Hepatocyte (in vitro differentiated cells): ENCODE data around the gene FAM184A. TPM values are rescaled to one million over a fixed set of nuclear protein-coding genes. Genes with fewer than 3 reads are reported as not detected.

Source experiments
- DNase-seq: peaks from one replicate; pipeline ENCODE4 v3.0.0-alpha.2; 2016; ENCODE audit warnings: low spot score
- H2AFZ ChIP-seq: fragments of 200-600 bp; sonication (generic); 2 replicates; pipeline ENCODE4 v1.6.0; 2016; ENCODE audit warnings: antibody characterized with exemption, mild to moderate bottlenecking
- H3K27ac ChIP-seq: fragments of 200-600 bp; sonication (generic); 2 replicates; pipeline ENCODE4 v1.5.1; 2016; ENCODE audit warnings: mild to moderate bottlenecking
- H3K27me3 ChIP-seq: fragments of 200-600 bp; sonication (generic); 2 replicates; pipeline ENCODE4 v1.6.1; 2016
- H3K36me3 ChIP-seq: fragments of 200-600 bp; sonication (generic); replicated peaks from 2 replicates; pipeline ENCODE4 v1.5.1; 2016; ENCODE audit warnings: low read depth; ENCODE audit not compliant: insufficient read depth
- H3K4me1 ChIP-seq: fragments of 200-600 bp; sonication (generic); 2 replicates; pipeline ENCODE4 v1.5.1; 2016; ENCODE audit warnings: mild to moderate bottlenecking, moderate library complexity; ENCODE audit not compliant: insufficient read depth
- H3K4me2 ChIP-seq: fragments of 200-600 bp; sonication (generic); 2 replicates; pipeline ENCODE4 v1.6.0; 2016
- H3K4me3 ChIP-seq: fragments of 200-600 bp; sonication (generic); 2 replicates; pipeline ENCODE4 v1.5.1; 2016; ENCODE audit warnings: mild to moderate bottlenecking
- H3K79me2 ChIP-seq: fragments of 200-600 bp; sonication (generic); 2 replicates; pipeline ENCODE4 v1.6.0; 2017; ENCODE audit warnings: mild to moderate bottlenecking
- H3K9me2 ChIP-seq: fragments of 200-600 bp; sonication (generic); replicated peaks from 2 replicates; pipeline ENCODE4 v1.6.0; 2017; ENCODE audit warnings: mild to moderate bottlenecking; ENCODE audit not compliant: insufficient read depth
- H3K9me3 ChIP-seq: fragments of 200-600 bp; sonication (generic); 2 replicates; pipeline ENCODE4 v1.5.1; 2016; ENCODE audit warnings: low read depth, mild to moderate bottlenecking
- H4K20me1 ChIP-seq: fragments of 200-600 bp; sonication (generic); 2 replicates; pipeline ENCODE4 v1.6.0; 2016; ENCODE audit warnings: mild to moderate bottlenecking; ENCODE audit not compliant: insufficient read depth, poor library complexity, severe bottlenecking
- CTCF ChIP-seq: fragments of 200-600 bp; sonication (generic); IDR thresholded peaks from 2 replicates; pipeline ENCODE4 v1.5.1; 2016; ENCODE audit warnings: antibody characterized with exemption, mild to moderate bottlenecking; ENCODE audit not compliant: poor library complexity
- EZH2 ChIP-seq: fragments of 200-600 bp; sonication (generic); IDR thresholded peaks from 2 replicates; pipeline ENCODE4 v1.6.1; 2016; ENCODE audit warnings: antibody characterized with exemption, mild to moderate bottlenecking, borderline replicate concordance
- EZH2phosphoT487 ChIP-seq: fragments of 200-600 bp; sonication (generic); IDR thresholded peaks from one replicate; pipeline ENCODE4 v1.6.1; 2018; ENCODE audit warnings: antibody characterized with exemption, mild to moderate bottlenecking, low read depth, moderate library complexity; ENCODE audit not compliant: unreplicated experiment, severe bottlenecking
- WGBS: methylation state at CpG from one replicate; pipeline ENCODE4 v1.1.6; 2016; ENCODE audit warnings: low lambda C conversion rate; ENCODE audit errors: missing lambda C conversion rate; 5-methylcytosine and 5-hydroxymethylcytosine counted together
- polyA plus RNA-seq: library from polyadenylated mRNA; unstranded; fragments of >200 nt; fragmentation: Nextera tagmentation; extraction: Ambion mirVana; gene quantifications from 2 replicates; pipeline ENCODE4 v1.2.1, GENCODE V29; 2016
- total RNA-seq: library from RNA; depleted of rRNA; stranded (reverse); fragments of >200 nt; gene quantifications from 2 replicates; pipeline ENCODE4 v1.2.3, GENCODE V29; 2014

The FAM184A gene
- total and polyA plus RNA-seq, 2 experiments from 2014 or later, result 5.6 to 14.1 TPM

GRCh38 chr6:119040636-119041035, 37.8 kb downstream of the FAM184A start:
- H3K27ac ChIP-seq, result no peak overlapping the region
- H3K9me3 ChIP-seq, result no peaks in the 10 kb centered on the region
- H2AFZ ChIP-seq, result no peak overlapping the region
- H3K9me2 ChIP-seq, result no peaks in the 10 kb centered on the region
- no peaks in the 10 kb centered on the region for H4K20me1 ChIP-seq
- TF ChIP-seq EZH2 (no peak), EZH2phosphoT487 (no peak), CTCF (no peak)
- H3K27me3 ChIP-seq, result no peaks in the 10 kb centered on the region
- no peaks in the 10 kb centered on the region for H3K79me2 ChIP-seq
- H3K36me3 ChIP-seq, result no peaks in the 10 kb centered on the region
- no peak overlapping the region for H3K4me2 ChIP-seq
- H3K4me1 ChIP-seq, result peaks cover 3% of the 10 kb centered on the region
- H3K4me3 ChIP-seq, result no peak overlapping the region
- 59% methylated on average over 6 of the region's 6 CpGs for WGBS
- DNase-seq, result no peak

DNA sequence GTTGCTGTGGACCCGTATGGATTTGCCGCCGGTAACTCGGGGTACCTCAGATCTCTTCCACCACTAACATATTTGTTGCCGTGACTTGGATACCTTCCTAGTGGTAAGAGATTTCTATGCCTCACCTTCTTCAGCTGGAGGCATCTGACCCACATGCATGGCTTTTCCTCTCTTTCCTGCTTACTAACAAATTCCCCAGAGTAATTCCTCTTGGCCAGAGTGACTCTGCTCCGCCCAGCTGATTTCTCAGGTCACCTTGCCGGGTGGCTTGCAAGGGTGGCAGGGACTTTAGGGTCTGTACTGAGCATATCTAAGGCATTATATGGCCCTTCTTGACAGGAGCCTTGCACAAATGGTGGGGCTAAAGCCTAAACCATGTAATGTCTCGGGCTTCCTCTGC, 38.2 kb downstream of the FAM184A start:
- no peak overlapping the region for H3K4me2 ChIP-seq
- no peaks in the 10 kb centered on the region for H3K79me2 ChIP-seq
- no peak for DNase-seq
- TF ChIP-seq EZH2phosphoT487, result no peak
- no peak for TF ChIP-seq CTCF
- no peak for TF ChIP-seq EZH2
- no peaks in the 10 kb centered on the region for H3K27me3 ChIP-seq
- no peak overlapping the region for H3K27ac ChIP-seq
- H2AFZ ChIP-seq, result no peak overlapping the region
- H3K4me1 ChIP-seq, result peaks cover 4% of the 10 kb centered on the region
- H4K20me1 ChIP-seq, result no peaks in the 10 kb centered on the region
- no peaks in the 10 kb centered on the region for H3K9me2 ChIP-seq
- no peaks in the 10 kb centered on the region for H3K36me3 ChIP-seq
- WGBS, result 86% methylated on average over 8 of the region's 8 CpGs
- H3K4me3 ChIP-seq, result no peak overlapping the region
- no peaks in the 10 kb centered on the region for H3K9me3 ChIP-seq

GRCh38 chr6:119037941-119038623, 40.4 kb downstream of the FAM184A start:
- TF ChIP-seq EZH2phosphoT487, result no peak
- no peak for TF ChIP-seq EZH2
- TF ChIP-seq CTCF, result no peak
- Histone ChIP-seq H3K36me3 (no peaks in the 10 kb centered on the region), H3K9me3 (no peaks in the 10 kb centered on the region), H3K4me1 (peaks cover 4% of the 10 kb centered on the region), H3K9me2 (no peaks in the 10 kb centered on the region), H3K4me2 (no peak overlapping the region), H2AFZ (no peak overlapping the region), H3K4me3 (no peak overlapping the region), H4K20me1 (no peaks in the 10 kb centered on the region), H3K79me2 (no peaks in the 10 kb centered on the region), H3K27ac (no peak overlapping the region), H3K27me3 (no peaks in the 10 kb centered on the region)
- 62% methylated on average over 4 of the region's 4 CpGs for WGBS
- DNase-seq, result no peak
